GM21390 (cell line): Measurements from ENCODE around the gene ZP2.
"Not testable (repeated sequence)": the region's sequence is repeated elsewhere in the genome, so short reads cannot be mapped to it uniquely, and the experiment has no call there.

ENCODE experiments used
- ATAC-seq: cut with Tn5 transposase; IDR thresholded peaks from one replicate; pipeline ENCODE4 v1.9.1; 2021; ENCODE audit not compliant: unreplicated experiment

Gene ZP2

GRCh38 chr16:21211486-21211885 lies at the start of gene ZP2:
TSS of gene ZP2 (minus strand) at chr16:21211574. CDS start at chr16:21211547, 27 bp downstream.
- ATAC-seq: no peak

- no peak for ATAC-seq
Measured at GRCh38 chr16:21257284-21257683, 45.9 kb upstream of the ZP2 start.

- no peak for ATAC-seq
Measured at GRCh38 chr16:21256636-21257035, 45.3 kb upstream of the ZP2 start.

- no peak for ATAC-seq
Measured at GRCh38 chr16:21253470-21253869, 42.1 kb upstream of the ZP2 start.

GRCh38 chr16:21250072-21250923 lies 38.9 kb upstream of the ZP2 start:
- ATAC-seq: no peak

GRCh38 chr16:21248179-21248578 lies 36.8 kb upstream of the ZP2 start:
- not testable (repeated sequence) for ATAC-seq

- no peak for ATAC-seq
Measured at GRCh38 chr16:21244518-21245215, 33.3 kb upstream of the ZP2 start.

GRCh38 chr16:21242756-21243155 lies 31.4 kb upstream of the ZP2 start:
- ATAC-seq: no peak

GRCh38 chr16:21239646-21240045 lies 28.3 kb upstream of the ZP2 start:
- no peak for ATAC-seq

- no peak for ATAC-seq
Measured at GRCh38 chr16:21236831-21237230, 25.5 kb upstream of the ZP2 start.

GRCh38 chr16:21235199-21235585 lies 23.8 kb upstream of the ZP2 start:
- ATAC-seq: no peak

GRCh38 chr16:21233521-21234150 lies 22.3 kb upstream of the ZP2 start, which contains the start of gene ANKS4B:
TSS of gene ANKS4B (plus strand) at chr16:21233699. CDS start at chr16:21233738, 39 bp downstream.
- ATAC-seq: no peak

- no peak for ATAC-seq
Measured at GRCh38 chr16:21233045-21233520, 21.7 kb upstream of the ZP2 start.

- ATAC-seq: no peak
Measured at GRCh38 chr16:21228361-21228872, 17.0 kb upstream of the ZP2 start.

- ATAC-seq: no peak
Measured at GRCh38 chr16:21227866-21228265, 16.5 kb upstream of the ZP2 start.

- ATAC-seq: no peak
Measured at GRCh38 chr16:21226749-21227148, 15.4 kb upstream of the ZP2 start.

- ATAC-seq: no peak
Measured at GRCh38 chr16:21224800-21225199, 13.4 kb upstream of the ZP2 start.

- no peak for ATAC-seq
Measured at GRCh38 chr16:21223787-21224186, 12.4 kb upstream of the ZP2 start.

GRCh38 chr16:21222495-21223337 lies 11.3 kb upstream of the ZP2 start:
- ATAC-seq: no peak

- no peak for ATAC-seq
Measured at GRCh38 chr16:21219551-21219950, 8.2 kb upstream of the ZP2 start.
